Aorta (tissue), 5 donors: ENCODE data around the gene TECPR1. TPM values are rescaled to one million over a fixed set of nuclear protein-coding genes. Genes with fewer than 3 reads are reported as not detected.

ENCODE experiments used
- ATAC-seq: fragments of 200-7000 bp; cut with Tn5 transposase; one replicate; pipeline ENCODE4 v1.9.1; 2022; ENCODE audit warnings: moderate library complexity; ENCODE audit not compliant: low FRiP score
- DNase-seq, 2 donors: peaks; one replicate each; pipeline ENCODE4 v3.0.0-alpha.2; 2020
- H3K27ac ChIP-seq, 2 donors: one replicate each; pipeline ENCODE4 v1.5.1; 2013; ENCODE audit warnings: low read length in 2 of 2, mild to moderate bottlenecking in 2 of 2, moderate library complexity in 2 of 2, control low read depth in 1 of 2, inconsistent platforms in 1 of 2, low read depth in 1 of 2
- H3K27me3 ChIP-seq, 2 donors: one replicate each; pipeline ENCODE4 v1.6.1; 2013; ENCODE audit warnings: control low read depth in 1 of 2, low read length in 1 of 2, mild to moderate bottlenecking in 1 of 2, moderate library complexity in 1 of 2; ENCODE audit not compliant: insufficient read depth in 2 of 2, control insufficient read depth in 1 of 2
- H3K36me3 ChIP-seq, 2 donors: one replicate each; pipeline ENCODE4 v1.6.1; 2013; ENCODE audit warnings: control low read depth in 1 of 2, low read length in 1 of 2, mild to moderate bottlenecking in 1 of 2; ENCODE audit not compliant: insufficient read depth in 2 of 2, control insufficient read depth in 1 of 2
- H3K4me1 ChIP-seq, 2 donors: one replicate each; pipeline ENCODE4 v1.6.1; 2013; ENCODE audit warnings: low read length in 2 of 2, control low read depth in 1 of 2, mild to moderate bottlenecking in 1 of 2, moderate library complexity in 1 of 2; ENCODE audit not compliant: insufficient read depth in 2 of 2, control insufficient read depth in 1 of 2
- H3K4me3 ChIP-seq, 2 donors: one replicate each; pipeline ENCODE4 v1.5.1; 2013; ENCODE audit warnings: low read length in 2 of 2, control low read depth in 1 of 2, mild to moderate bottlenecking in 1 of 2
- H3K9me3 ChIP-seq: one replicate; pipeline ENCODE4 v1.6.1; 2013; ENCODE audit warnings: mild to moderate bottlenecking, low read length; ENCODE audit not compliant: control insufficient read depth
- WGBS, 2 donors: extraction: QIAGEN DNeasy Blood & Tissue Kit; methylation state at CpG; one replicate each; pipeline ENCODE4 v1.1.7; 2013; 5-methylcytosine and 5-hydroxymethylcytosine counted together
- intact Hi-C, 2 donors: fragments of 100-400 bp; cut with DNase I; formaldehyde crosslinking; loops; one replicate each; pipeline versions ENCODE4 v1.14.2 to v1.15.0; 2022
- polyA plus RNA-seq, 2 donors: library from polyadenylated mRNA; stranded (reverse); fragments of 200-250 nt; gene quantifications; one replicate each; pipeline ENCODE4 v1.2.3, GENCODE V29; 2013
- total RNA-seq, 2 donors: library from RNA; stranded (reverse); fragmentation: NEBNext Ultra II Directional; extraction: Animal tissue kit (Norgen Biotek cat#: 25700); gene quantifications; one replicate each; pipeline ENCODE4 v1.2.1, GENCODE V29; 2021
- donor health status: healthy with polysubstance abuse.
- donor health status: Bipolar disorder and iron deficiency.
- donor health status: DM: no; HTN: no; CAD: no.
- donor health status: DM: no; HTN: no; CAD: no.
- donor health status: DM: yes; HTN: yes; CAD: no.

TECPR1 gene
- total and polyA plus RNA-seq, 4 donors, result 16.0 to 48.0 (median 29.3) TPM

GRCh38 chr7:98248156-98248555 is 3.9 kb downstream of the TECPR1 start:
- Histone ChIP-seq H3K36me3 (peaks cover 0 to 5% of the 10 kb centered on the region in 2 donors), H3K4me1 (no peaks in the 10 kb centered on the region), H3K27ac (no peak overlapping the region), H3K4me3 (no peak overlapping the region), H3K9me3 (no peaks in the 10 kb centered on the region), H3K27me3 (no peaks in the 10 kb centered on the region)
- DNase-seq, result no peak
- no peak for ATAC-seq
- intact Hi-C loops, result loop anchor here in 1 of 2 donors (10.0 kb wide), 1 partner anchor 53 kb away; no protein-coding TSS in a partner anchor
- WGBS, 2 donors, result 94 to 96% methylated on average over 12 of the region's 12 CpGs

DNA sequence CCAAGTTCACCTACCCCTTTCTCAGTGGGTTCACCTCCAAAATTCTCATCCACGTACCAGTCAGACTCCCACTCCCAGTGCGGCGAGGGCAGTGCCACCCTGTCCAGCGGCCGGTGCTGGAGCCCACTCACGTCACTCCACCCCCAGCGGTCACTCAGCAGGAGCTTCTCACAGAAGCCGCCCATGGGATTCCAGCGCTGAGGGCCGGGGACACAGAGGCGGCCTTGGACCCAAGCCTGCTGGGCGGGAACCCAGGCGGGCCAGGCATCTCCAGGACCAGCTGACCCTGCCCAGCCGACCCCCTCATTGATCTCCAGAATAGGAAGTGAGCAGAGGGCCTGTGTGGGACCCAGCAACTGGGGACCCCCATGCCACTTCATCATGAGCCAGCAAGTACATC is 7.2 kb downstream of the TECPR1 start:
- 94 to 95% methylated on average over 14 of the region's 14 CpGs for WGBS, 2 donors
- ATAC-seq (no peak), DNase-seq (peak in 1 of 2 donors; percentile 70)
- Histone ChIP-seq H3K27me3 (no peaks in the 10 kb centered on the region), H3K9me3 (no peaks in the 10 kb centered on the region), H3K4me3 (no peak overlapping the region), H3K4me1 (no peaks in the 10 kb centered on the region), H3K27ac (no peak overlapping the region), H3K36me3 (peaks cover 0 to 5% of the 10 kb centered on the region in 2 donors)
- intact Hi-C loops, result loop anchor here in 1 of 2 donors (10.0 kb wide), 1 partner anchor 50 kb away; no protein-coding TSS in a partner anchor

DNA sequence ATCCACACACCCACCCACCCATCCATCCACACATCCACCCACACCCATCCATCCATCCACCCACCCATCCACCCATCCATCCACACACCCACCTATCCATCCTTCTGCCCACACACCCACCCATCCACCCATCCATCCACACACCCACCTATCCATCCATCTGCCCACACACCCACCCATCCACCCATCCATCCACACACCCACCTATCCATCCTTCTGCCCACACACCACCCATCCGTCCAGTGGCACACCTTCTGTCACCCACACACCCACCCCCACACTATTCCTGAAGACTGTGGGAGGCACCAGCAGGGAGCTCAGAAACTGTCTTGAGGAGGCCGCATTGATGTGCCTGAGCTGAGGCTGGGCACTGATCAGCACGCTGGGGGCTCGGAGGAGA is 9.1 kb downstream of the TECPR1 start:
- ATAC-seq, result no peak
- Histone ChIP-seq H3K36me3 (peaks cover 0 to 5% of the 10 kb centered on the region in 2 donors), H3K27me3 (no peaks in the 10 kb centered on the region), H3K9me3 (no peaks in the 10 kb centered on the region), H3K4me3 (no peak overlapping the region), H3K27ac (no peak overlapping the region), H3K4me1 (no peaks in the 10 kb centered on the region)
- 81 to 94% methylated on average over 4 of the region's 4 CpGs for WGBS, 2 donors
- no peak for DNase-seq
- intact Hi-C loops, result loop anchor here in 1 of 2 donors (10.0 kb wide), 1 partner anchor 48 kb away; no protein-coding TSS in a partner anchor

GRCh38 chr7:98242342-98242741 is 9.7 kb downstream of the TECPR1 start:
- H3K36me3 ChIP-seq, result peaks cover 0 to 5% of the 10 kb centered on the region in 2 donors
- intact Hi-C loops, result loop anchor here in 1 of 2 donors (10.0 kb wide), 1 partner anchor 48 kb away; no protein-coding TSS in a partner anchor
- 74 to 97% methylated on average over 1 of the region's 1 CpG for WGBS, 2 donors

DNA sequence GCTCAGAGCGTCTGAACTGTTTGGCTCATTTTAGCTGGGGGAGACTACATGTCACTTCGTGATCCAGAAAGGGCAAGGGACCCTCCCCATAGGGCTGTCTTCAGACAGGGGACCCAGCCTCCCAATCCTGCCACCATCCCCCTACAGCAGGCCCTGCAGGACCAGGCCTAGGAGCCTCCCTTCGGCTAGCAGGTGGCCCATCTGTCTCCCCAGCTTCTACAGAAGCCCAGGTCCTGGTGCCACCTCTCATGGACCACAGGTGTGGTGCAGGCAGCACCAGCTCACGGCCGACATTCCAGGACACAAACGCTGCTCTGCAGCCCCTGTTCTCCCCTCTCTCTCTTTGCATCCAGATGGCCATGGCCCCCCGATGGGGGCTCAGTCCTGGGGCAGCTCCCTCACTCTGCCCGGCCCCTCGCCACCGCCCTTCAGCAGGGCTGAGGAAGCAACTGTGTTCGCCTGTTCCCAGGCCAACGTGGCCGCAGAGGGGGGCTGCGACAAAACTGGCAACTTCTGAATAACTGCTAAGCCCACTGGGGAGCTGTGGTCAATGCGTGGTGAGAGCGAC is 10.3 kb downstream of the TECPR1 start:
- Histone ChIP-seq H3K4me1 (no peaks in the 10 kb centered on the region), H3K27me3 (no peaks in the 10 kb centered on the region), H3K9me3 (no peaks in the 10 kb centered on the region), H3K36me3 (peaks cover 0 to 5% of the 10 kb centered on the region in 2 donors), H3K27ac (no peak overlapping the region), H3K4me3 (no peak overlapping the region)
- intact Hi-C loops, result loop anchor here in 1 of 2 donors (10.0 kb wide), 1 partner anchor 47 kb away; no protein-coding TSS in a partner anchor
- DNase-seq (no peak), ATAC-seq (no peak)
- whole genome bisulfite sequencing, 2 donors, result 85% methylated on average over 16 of the region's 16 CpGs

More at GRCh38 chr7:98242342-98242741, 9.7 kb downstream of the TECPR1 start:
- Histone ChIP-seq H3K9me3 (no peaks in the 10 kb centered on the region), H3K27me3 (no peaks in the 10 kb centered on the region), H3K27ac (no peak overlapping the region), H3K4me1 (no peaks in the 10 kb centered on the region), H3K4me3 (no peak overlapping the region)
- DNase-seq (no peak), ATAC-seq (no peak)

DNA sequence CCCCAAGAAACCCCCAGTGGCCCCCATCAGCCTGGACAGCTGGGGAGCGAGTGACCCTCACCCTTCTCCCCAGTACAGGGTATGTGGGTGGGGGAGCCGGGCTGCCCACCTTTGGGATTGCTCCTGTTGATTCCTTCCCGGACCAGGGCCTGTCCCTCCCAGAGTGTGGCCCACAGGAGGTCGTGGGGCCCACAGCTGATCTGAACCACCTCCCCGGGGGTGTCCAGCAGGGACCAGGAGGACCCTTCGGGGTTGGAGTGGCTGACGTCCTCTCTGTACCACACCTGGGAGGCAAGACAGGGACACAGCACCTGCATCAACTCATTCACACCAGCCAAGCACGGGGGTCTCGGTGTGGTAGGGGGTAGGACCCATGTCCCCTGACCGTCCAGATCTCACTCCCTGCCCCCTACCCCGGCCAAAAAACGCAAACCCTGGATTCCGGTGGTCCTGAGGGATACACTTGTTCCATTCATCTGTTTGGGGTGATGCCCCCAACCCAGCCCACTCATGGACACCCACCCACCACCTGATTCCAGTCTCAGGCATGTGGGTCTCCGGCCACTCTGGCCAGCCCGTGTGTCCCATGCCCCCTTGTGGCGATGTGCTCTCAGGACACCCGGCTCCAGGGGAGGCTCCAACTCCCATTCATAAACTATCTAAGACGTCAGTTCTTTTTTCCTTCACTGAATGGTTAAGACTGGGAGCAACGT is 10.9 kb downstream of the TECPR1 start:
- no peaks in the 10 kb centered on the region for H3K9me3 ChIP-seq
- ATAC-seq, result no peak
- H3K27ac ChIP-seq, result no peak overlapping the region
- whole genome bisulfite sequencing, 2 donors, result 70 to 71% methylated on average over 19 of the region's 19 CpGs
- intact Hi-C loops, result loop anchor here in 1 of 2 donors (10.0 kb wide), 1 partner anchor 46 kb away; no protein-coding TSS in a partner anchor
- peak; percentile 55 to 75 for DNase-seq
- peaks cover 0 to 5% of the 10 kb centered on the region in 2 donors for H3K36me3 ChIP-seq
- H3K4me3 ChIP-seq, result no peak overlapping the region
- no peaks in the 10 kb centered on the region for H3K27me3 ChIP-seq
- H3K4me1 ChIP-seq, result no peaks in the 10 kb centered on the region

DNA sequence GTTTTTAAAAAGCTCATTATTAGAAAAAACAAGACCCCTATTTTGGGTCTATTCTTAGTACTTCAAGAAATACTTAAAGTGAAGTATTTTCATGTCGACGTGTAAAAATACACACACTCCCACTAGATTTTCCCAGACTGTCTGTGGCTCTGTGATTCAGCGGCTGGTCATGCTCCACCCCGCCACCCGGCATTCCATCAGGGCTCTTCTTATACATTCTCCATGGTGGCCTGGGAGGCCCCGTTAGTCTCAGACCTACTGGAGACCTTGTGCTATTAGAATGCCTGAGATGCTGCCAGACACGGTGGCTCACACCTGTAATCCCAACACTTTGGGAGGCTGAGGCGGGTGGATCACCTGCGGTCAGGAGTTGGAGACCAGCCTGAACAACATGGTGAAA is 13.1 kb downstream of the TECPR1 start:
- Histone ChIP-seq H3K9me3 (no peaks in the 10 kb centered on the region), H3K27ac (no peak overlapping the region), H3K4me3 (no peak overlapping the region), H3K27me3 (no peaks in the 10 kb centered on the region), H3K36me3 (peaks cover 0 to 1% of the 10 kb centered on the region in 2 donors), H3K4me1 (no peaks in the 10 kb centered on the region)
- 65 to 77% methylated on average over 9 of the region's 9 CpGs for WGBS, 2 donors
- intact Hi-C loops, result no loop called here
- DNase-seq (no peak), ATAC-seq (no peak)

DNA sequence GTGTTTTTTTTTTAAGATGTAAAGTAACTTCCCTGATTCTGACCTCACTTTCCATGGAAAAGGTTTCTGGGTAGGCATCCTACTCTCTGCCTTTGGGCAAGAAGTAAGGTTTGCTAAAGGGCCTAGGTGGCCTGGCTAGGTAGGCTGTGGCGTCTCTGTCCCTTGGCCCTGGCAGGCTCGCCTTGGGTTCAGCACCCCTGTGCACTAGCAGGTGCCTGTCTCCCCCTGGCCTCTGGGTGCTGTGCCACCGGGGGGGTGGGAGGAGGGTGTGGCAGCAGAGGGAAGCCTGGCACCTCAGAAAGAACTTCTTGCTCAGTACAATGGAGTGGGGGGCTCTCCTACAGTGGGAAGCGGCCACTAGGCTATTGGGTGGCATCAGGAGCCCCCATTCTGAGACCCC is 14.0 kb downstream of the TECPR1 start:
- Histone ChIP-seq H3K4me1 (no peaks in the 10 kb centered on the region), H3K36me3 (no peaks in the 10 kb centered on the region), H3K9me3 (no peaks in the 10 kb centered on the region), H3K27me3 (no peaks in the 10 kb centered on the region), H3K4me3 (no peak overlapping the region), H3K27ac (no peak overlapping the region)
- intact Hi-C loops, result no loop called here
- WGBS, 2 donors, result 94 to 95% methylated on average over 4 of the region's 4 CpGs
- ATAC-seq, result no peak
- DNase-seq, result no peak
